ENCODE measurements around the gene PRDM16. TPM values are rescaled to one million over a fixed set of nuclear protein-coding genes. Genes with fewer than 3 reads are reported as not detected.

PRDM16 gene
- total RNA-seq, 1 experiment from 2014 or later = 22.3 TPM

DNA sequence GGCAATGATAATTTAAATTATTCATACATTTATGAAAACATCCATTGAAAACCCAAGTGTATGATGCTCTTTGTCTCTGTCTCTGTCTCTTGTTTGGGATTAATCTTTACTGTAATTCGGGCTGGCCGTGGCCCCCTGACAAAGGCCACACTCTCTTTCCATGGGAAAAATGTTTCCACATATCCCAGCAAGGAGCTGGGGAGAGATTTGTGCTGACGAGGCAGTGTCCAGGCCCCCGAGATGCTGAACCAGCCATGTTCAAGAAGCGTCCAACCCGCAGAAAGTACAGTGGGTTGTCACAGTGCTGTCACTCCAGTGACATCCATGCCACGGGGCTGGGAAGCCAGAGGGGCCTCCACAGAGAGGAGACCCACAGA lies 147.0 kb downstream of the PRDM16 start:
- CTCF ChIA-PET = no interaction called here
- Histone ChIP-seq H3K9me3 (ENCODE audit: control insufficient read depth, insufficient read depth, low read depth, low read length) (no peaks in the 10 kb centered on the region), H3K36me3 (ENCODE audit: control insufficient read depth, insufficient read depth, low read length) (no peaks in the 10 kb centered on the region), H3K4me3 (ENCODE audit: low read depth in 2 of 2, low read length in 2 of 2) (no peak overlapping the region), H3K27me3 (ENCODE audit: control insufficient read depth, insufficient read depth, low read length) (no peaks in the 10 kb centered on the region), H3K4me1 (ENCODE audit: control insufficient read depth, insufficient read depth, low read length) (no peaks in the 10 kb centered on the region), H3K27ac (ENCODE audit: low read length) (no peak overlapping the region)
- BruUV-seq (replicated peaks) = no TSS peak
- no peak for ATAC-seq
- TF ChIP-seq, protein P1, sequence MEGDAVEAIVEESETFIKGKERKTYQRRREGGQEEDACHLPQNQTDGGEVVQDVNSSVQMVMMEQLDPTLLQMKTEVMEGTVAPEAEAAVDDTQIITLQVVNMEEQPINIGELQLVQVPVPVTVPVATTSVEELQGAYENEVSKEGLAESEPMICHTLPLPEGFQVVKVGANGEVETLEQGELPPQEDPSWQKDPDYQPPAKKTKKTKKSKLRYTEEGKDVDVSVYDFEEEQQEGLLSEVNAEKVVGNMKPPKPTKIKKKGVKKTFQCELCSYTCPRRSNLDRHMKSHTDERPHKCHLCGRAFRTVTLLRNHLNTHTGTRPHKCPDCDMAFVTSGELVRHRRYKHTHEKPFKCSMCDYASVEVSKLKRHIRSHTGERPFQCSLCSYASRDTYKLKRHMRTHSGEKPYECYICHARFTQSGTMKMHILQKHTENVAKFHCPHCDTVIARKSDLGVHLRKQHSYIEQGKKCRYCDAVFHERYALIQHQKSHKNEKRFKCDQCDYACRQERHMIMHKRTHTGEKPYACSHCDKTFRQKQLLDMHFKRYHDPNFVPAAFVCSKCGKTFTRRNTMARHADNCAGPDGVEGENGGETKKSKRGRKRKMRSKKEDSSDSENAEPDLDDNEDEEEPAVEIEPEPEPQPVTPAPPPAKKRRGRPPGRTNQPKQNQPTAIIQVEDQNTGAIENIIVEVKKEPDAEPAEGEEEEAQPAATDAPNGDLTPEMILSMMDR (IDR thresholded peaks at IDR 0.05) = no peak
- TF ChIP-seq POLR2AphosphoS5 (IDR thresholded peaks at IDR 0.05; ENCODE audit: low read depth, low read length) = no peak
- POLR2A ChIA-PET = no interaction called here
- intact Hi-C loops (cut with micrococcal nuclease; ENCODE audit: unreplicated experiment) (no loop called here), in situ Hi-C loops (cut with HindIII; ENCODE audit: low pct_unique_long_range_greater_than_20kb, low sequenced_read_pairs) (no loop called here)
- no peak for DNase-seq (ENCODE audit: low read depth, low spot score)

DNA sequence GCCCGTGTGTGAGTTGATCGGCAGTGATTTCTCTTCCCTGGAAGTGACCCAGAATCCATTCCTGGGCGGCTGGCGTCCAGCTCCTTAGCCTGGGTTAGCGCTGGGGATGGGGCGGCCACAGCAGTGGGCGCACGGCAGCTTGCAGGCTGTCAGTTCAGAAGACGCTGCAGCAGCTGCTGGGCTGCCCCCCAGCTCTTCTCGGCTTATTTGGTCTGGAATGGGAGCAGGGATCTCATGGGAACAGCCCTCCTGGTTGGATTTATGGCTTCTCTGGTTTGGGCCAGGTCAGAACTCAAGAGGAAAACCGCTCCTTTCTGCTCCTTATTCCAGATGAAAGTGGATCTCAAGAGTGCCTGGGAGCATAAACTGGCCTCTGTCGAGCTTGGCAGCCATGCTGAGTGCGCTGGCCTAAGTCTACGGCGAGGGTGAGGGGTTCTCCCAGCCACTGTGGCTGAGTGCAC lies 148.2 kb downstream of the PRDM16 start:
- Histone ChIP-seq H3K36me3 (ENCODE audit: control insufficient read depth, insufficient read depth, low read length) (no peaks in the 10 kb centered on the region), H3K27me3 (ENCODE audit: control insufficient read depth, insufficient read depth, low read length) (no peaks in the 10 kb centered on the region), H3K9me3 (ENCODE audit: control insufficient read depth, insufficient read depth, low read depth, low read length) (no peaks in the 10 kb centered on the region), H3K4me3 (ENCODE audit: low read depth in 2 of 2, low read length in 2 of 2) (no peak overlapping the region), H3K27ac (ENCODE audit: low read length) (no peak overlapping the region), H3K4me1 (ENCODE audit: control insufficient read depth, insufficient read depth, low read length) (no peaks in the 10 kb centered on the region)
- intact Hi-C loops (cut with micrococcal nuclease; ENCODE audit: unreplicated experiment) = no loop called here
- TF ChIP-seq, protein P1 (IDR thresholded peaks at IDR 0.05) = no peak
- TF ChIP-seq SIN3A (IDR thresholded peaks at IDR 0.05; ENCODE audit: borderline replicate concordance, insufficient read depth, low read depth, low read length) (no peak), TCF7L2 (IDR thresholded peaks at IDR 0.05; ENCODE audit: low read depth, low read length) (no peak), POLR2AphosphoS5 (IDR thresholded peaks at IDR 0.05; ENCODE audit: low read depth, low read length) (no peak)
- TF ChIP-seq, protein P2, sequence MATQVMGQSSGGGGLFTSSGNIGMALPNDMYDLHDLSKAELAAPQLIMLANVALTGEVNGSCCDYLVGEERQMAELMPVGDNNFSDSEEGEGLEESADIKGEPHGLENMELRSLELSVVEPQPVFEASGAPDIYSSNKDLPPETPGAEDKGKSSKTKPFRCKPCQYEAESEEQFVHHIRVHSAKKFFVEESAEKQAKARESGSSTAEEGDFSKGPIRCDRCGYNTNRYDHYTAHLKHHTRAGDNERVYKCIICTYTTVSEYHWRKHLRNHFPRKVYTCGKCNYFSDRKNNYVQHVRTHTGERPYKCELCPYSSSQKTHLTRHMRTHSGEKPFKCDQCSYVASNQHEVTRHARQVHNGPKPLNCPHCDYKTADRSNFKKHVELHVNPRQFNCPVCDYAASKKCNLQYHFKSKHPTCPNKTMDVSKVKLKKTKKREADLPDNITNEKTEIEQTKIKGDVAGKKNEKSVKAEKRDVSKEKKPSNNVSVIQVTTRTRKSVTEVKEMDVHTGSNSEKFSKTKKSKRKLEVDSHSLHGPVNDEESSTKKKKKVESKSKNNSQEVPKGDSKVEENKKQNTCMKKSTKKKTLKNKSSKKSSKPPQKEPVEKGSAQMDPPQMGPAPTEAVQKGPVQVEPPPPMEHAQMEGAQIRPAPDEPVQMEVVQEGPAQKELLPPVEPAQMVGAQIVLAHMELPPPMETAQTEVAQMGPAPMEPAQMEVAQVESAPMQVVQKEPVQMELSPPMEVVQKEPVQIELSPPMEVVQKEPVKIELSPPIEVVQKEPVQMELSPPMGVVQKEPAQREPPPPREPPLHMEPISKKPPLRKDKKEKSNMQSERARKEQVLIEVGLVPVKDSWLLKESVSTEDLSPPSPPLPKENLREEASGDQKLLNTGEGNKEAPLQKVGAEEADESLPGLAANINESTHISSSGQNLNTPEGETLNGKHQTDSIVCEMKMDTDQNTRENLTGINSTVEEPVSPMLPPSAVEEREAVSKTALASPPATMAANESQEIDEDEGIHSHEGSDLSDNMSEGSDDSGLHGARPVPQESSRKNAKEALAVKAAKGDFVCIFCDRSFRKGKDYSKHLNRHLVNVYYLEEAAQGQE (IDR thresholded peaks at IDR 0.05; ENCODE audit: insufficient read depth in 1 of 2, low read depth in 2 of 2, low read length in 1 of 2) = no peak
- ChIA-PET CTCF (no interaction called here), POLR2A (no interaction called here)
- in situ Hi-C loops (cut with HindIII; ENCODE audit: low pct_unique_long_range_greater_than_20kb, low sequenced_read_pairs) = no loop called here
- BruUV-seq (replicated peaks) = no TSS peak
- DNase-seq (ENCODE audit: low read depth, low spot score) (no peak), ATAC-seq (no peak)
